Karpas-422 (cell line): ENCODE measurements around the gene FMNL2. TPM values are rescaled to one million over a fixed set of nuclear protein-coding genes. Genes with fewer than 3 reads are reported as not detected.

Experiments used
- DNase-seq: peaks from one replicate; pipeline ENCODE4 v3.0.0-alpha.2; 2015
- H2AFZ ChIP-seq: fragments of 200-600 bp; sonication (generic); 2 replicates; pipeline ENCODE4 v1.6.1; 2014; ENCODE audit warnings: antibody characterized with exemption, low read length, mixed read lengths
- H3K27ac ChIP-seq: fragments of 200-600 bp; sonication (generic); 2 replicates; pipeline ENCODE4 v1.5.1; 2014; ENCODE audit warnings: mild to moderate bottlenecking, low read length, moderate library complexity
- H3K27me3 ChIP-seq: fragments of 200-600 bp; sonication (generic); 2 replicates; pipeline ENCODE4 v1.6.1; 2014; ENCODE audit warnings: low read length, mixed read lengths
- H3K36me3 ChIP-seq: fragments of 200-600 bp; sonication (generic); 2 replicates; pipeline ENCODE4 v1.6.1; 2014; ENCODE audit warnings: low read length, mixed read lengths; ENCODE audit not compliant: insufficient read depth
- H3K4me1 ChIP-seq: fragments of 200-600 bp; sonication (generic); 2 replicates; pipeline ENCODE4 v1.6.1; 2014; ENCODE audit warnings: mild to moderate bottlenecking, low read length, mixed read lengths
- H3K4me2 ChIP-seq: fragments of 200-600 bp; sonication (generic); 2 replicates; pipeline ENCODE4 v1.6.1; 2014; ENCODE audit warnings: low read length, low read depth, mild to moderate bottlenecking; ENCODE audit not compliant: poor library complexity, severe bottlenecking
- H3K4me3 ChIP-seq: fragments of 200-600 bp; sonication (generic); 2 replicates; pipeline ENCODE4 v1.5.1; 2014; ENCODE audit warnings: mild to moderate bottlenecking, antibody characterized with exemption, low read length, mixed read lengths
- H3K79me2 ChIP-seq: fragments of 200-600 bp; sonication (generic); 2 replicates; pipeline ENCODE4 v1.6.1; 2014; ENCODE audit warnings: mild to moderate bottlenecking, low read length, mixed read lengths
- H3K9ac ChIP-seq: fragments of 200-600 bp; sonication (generic); 2 replicates; pipeline ENCODE4 v1.6.0; 2014; ENCODE audit warnings: low read length
- H3K9me2 ChIP-seq: fragments of 200-600 bp; sonication (generic), shearing (Covaris generic); replicated peaks from 2 replicates; pipeline ENCODE4 v1.6.0; 2014; ENCODE audit warnings: mild to moderate bottlenecking, low read length, moderate library complexity; ENCODE audit not compliant: insufficient read depth
- H3K9me3 ChIP-seq: fragments of 300-700, 200-600 bp; sonication (generic); 2 replicates; pipeline ENCODE4 v1.6.1; 2014; ENCODE audit warnings: low read length, mixed read lengths
- H4K20me1 ChIP-seq: fragments of 200-600 bp; sonication (generic); 2 replicates; pipeline ENCODE4 v1.6.1; 2014; ENCODE audit warnings: mild to moderate bottlenecking, antibody characterized with exemption, low read length, low read depth; ENCODE audit not compliant: insufficient read depth
- total RNA-seq: library from RNA; depleted of rRNA; stranded (reverse); fragments of >200 nt; shearing (Covaris generic); gene quantifications from 2 replicates; pipeline ENCODE4 v1.2.3, GENCODE V29; 2014; ENCODE audit warnings: low replicate concordance

Gene FMNL2
- total RNA-seq, 1 experiment from 2014 or later = 3.2 TPM

GRCh38 chr2:152430876-152431275 lies 95.9 kb downstream of the FMNL2 start:
- no peaks in the 10 kb centered on the region for H4K20me1 ChIP-seq
- H3K79me2 ChIP-seq = no peaks in the 10 kb centered on the region
- H2AFZ ChIP-seq = no peak overlapping the region
- no peak overlapping the region for H3K4me3 ChIP-seq
- no peaks in the 10 kb centered on the region for H3K36me3 ChIP-seq
- H3K4me2 ChIP-seq = no peak overlapping the region
- no peak overlapping the region for H3K27ac ChIP-seq
- peak; percentile 30 for DNase-seq
- no peak overlapping the region for H3K9ac ChIP-seq
- H3K9me2 ChIP-seq = no peaks in the 10 kb centered on the region
- no peaks in the 10 kb centered on the region for H3K9me3 ChIP-seq
- H3K4me1 ChIP-seq = no peaks in the 10 kb centered on the region
- H3K27me3 ChIP-seq = no peaks in the 10 kb centered on the region

DNA sequence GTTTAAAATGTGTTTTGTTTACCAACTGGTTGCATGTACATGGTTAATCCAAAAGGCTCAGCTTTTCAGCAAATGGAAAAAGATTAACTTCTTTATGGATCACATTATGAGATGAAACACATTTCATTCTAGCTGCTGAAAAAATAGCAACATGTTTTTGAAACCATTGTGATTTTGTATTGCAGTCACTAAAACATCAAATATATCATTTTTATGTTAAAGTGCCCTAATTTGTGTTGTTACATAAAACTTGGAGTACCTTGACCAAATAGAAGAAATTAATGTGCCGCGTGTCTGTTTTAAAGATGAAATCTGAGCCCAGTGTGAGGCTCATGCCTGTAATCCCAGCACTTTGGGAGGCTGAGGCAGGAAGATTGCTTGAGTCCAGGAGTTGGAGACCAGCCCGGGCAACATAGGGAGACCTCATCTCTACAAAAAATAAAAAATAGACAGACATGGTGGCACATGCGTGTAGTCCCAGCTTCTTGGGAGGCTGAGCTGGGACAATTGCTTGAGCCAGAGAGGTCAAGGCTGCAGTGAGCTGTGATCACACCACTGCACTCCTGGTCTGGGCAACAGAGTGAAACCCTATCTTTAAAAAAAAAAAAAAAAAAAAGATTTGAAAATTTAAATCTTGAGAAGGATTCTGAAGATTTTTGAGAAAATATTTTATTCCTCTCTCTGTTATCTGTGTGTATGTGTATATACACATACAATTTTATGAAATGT lies 96.6 kb downstream of the FMNL2 start:
- Histone ChIP-seq H3K79me2 (no peaks in the 10 kb centered on the region), H3K4me1 (no peaks in the 10 kb centered on the region), H3K9me3 (no peaks in the 10 kb centered on the region), H3K36me3 (no peaks in the 10 kb centered on the region), H3K27me3 (no peaks in the 10 kb centered on the region), H3K4me2 (no peak overlapping the region), H3K4me3 (no peak overlapping the region), H3K27ac (no peak overlapping the region), H3K9me2 (no peaks in the 10 kb centered on the region), H2AFZ (no peak overlapping the region), H3K9ac (no peak overlapping the region), H4K20me1 (no peaks in the 10 kb centered on the region)
- peak; percentile 21 for DNase-seq

GRCh38 chr2:152432206-152432653 lies 97.3 kb downstream of the FMNL2 start:
- Histone ChIP-seq H4K20me1 (no peaks in the 10 kb centered on the region), H3K9ac (no peak overlapping the region), H3K9me3 (no peaks in the 10 kb centered on the region), H2AFZ (no peak overlapping the region), H3K79me2 (no peaks in the 10 kb centered on the region), H3K4me3 (no peak overlapping the region), H3K36me3 (no peaks in the 10 kb centered on the region), H3K4me2 (no peak overlapping the region), H3K27ac (no peak overlapping the region), H3K9me2 (no peaks in the 10 kb centered on the region), H3K4me1 (no peaks in the 10 kb centered on the region), H3K27me3 (no peaks in the 10 kb centered on the region)
- DNase-seq = peak; percentile 27

DNA sequence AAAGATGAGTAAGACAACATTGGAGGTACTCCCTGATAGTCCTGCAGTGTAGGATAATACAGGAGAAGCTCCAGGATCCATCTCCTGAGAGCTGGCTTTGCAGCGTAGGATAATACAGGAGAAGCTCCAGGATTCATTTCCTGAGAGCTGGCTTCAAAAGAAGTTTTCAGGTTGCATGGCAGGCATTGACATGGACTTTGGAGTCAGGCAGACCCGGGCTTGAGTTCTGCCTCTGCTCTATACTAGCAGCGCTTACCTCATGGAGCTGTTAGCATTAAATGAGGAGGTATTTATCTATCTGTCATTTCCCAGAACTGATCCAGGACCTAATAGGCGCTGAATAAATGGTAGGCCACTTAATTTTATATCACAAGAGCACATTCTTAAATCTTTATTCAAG lies 97.8 kb downstream of the FMNL2 start:
- Histone ChIP-seq H3K9me2 (no peaks in the 10 kb centered on the region), H3K27ac (no peak overlapping the region), H3K4me3 (no peak overlapping the region), H3K4me1 (no peaks in the 10 kb centered on the region), H3K36me3 (no peaks in the 10 kb centered on the region), H3K4me2 (no peak overlapping the region), H2AFZ (no peak overlapping the region), H4K20me1 (no peaks in the 10 kb centered on the region), H3K27me3 (no peaks in the 10 kb centered on the region), H3K9ac (no peak overlapping the region), H3K9me3 (no peaks in the 10 kb centered on the region), H3K79me2 (no peaks in the 10 kb centered on the region)
- no peak for DNase-seq

GRCh38 chr2:152433289-152433688 lies 98.3 kb downstream of the FMNL2 start:
- Histone ChIP-seq H4K20me1 (no peaks in the 10 kb centered on the region), H3K4me3 (no peak overlapping the region), H3K36me3 (no peaks in the 10 kb centered on the region), H2AFZ (no peak overlapping the region), H3K79me2 (no peaks in the 10 kb centered on the region), H3K4me2 (no peak overlapping the region), H3K9me3 (no peaks in the 10 kb centered on the region), H3K4me1 (no peaks in the 10 kb centered on the region), H3K9me2 (no peaks in the 10 kb centered on the region), H3K27me3 (no peaks in the 10 kb centered on the region), H3K27ac (no peak overlapping the region), H3K9ac (no peak overlapping the region)
- no peak for DNase-seq

DNA sequence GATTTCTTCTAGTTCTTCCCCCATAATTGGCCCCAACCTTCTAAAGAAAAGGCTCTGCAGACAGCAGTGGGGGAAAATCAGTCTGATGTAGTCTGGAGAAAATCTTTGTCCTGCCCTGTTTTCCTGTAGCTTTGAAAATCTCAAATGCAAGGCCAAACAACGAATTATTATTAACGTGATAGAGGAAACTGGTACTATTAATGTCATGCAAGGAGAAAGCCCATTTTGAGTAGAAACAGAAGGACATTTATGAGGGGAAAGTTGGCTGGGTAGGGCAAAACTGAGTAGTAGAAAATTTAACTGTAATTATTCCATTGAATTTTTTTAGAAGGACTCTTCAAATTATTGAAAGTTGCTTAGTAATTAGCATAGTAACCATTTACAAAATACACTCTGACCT lies 98.8 kb downstream of the FMNL2 start:
- H3K27ac ChIP-seq = no peak overlapping the region
- H3K4me1 ChIP-seq = no peaks in the 10 kb centered on the region
- H2AFZ ChIP-seq = no peak overlapping the region
- no peaks in the 10 kb centered on the region for H3K79me2 ChIP-seq
- H3K4me3 ChIP-seq = no peak overlapping the region
- no peaks in the 10 kb centered on the region for H4K20me1 ChIP-seq
- H3K4me2 ChIP-seq = no peak overlapping the region
- H3K36me3 ChIP-seq = no peaks in the 10 kb centered on the region
- H3K9me3 ChIP-seq = no peaks in the 10 kb centered on the region
- DNase-seq = no peak
- no peak overlapping the region for H3K9ac ChIP-seq
- H3K9me2 ChIP-seq = no peaks in the 10 kb centered on the region
- no peaks in the 10 kb centered on the region for H3K27me3 ChIP-seq

DNA sequence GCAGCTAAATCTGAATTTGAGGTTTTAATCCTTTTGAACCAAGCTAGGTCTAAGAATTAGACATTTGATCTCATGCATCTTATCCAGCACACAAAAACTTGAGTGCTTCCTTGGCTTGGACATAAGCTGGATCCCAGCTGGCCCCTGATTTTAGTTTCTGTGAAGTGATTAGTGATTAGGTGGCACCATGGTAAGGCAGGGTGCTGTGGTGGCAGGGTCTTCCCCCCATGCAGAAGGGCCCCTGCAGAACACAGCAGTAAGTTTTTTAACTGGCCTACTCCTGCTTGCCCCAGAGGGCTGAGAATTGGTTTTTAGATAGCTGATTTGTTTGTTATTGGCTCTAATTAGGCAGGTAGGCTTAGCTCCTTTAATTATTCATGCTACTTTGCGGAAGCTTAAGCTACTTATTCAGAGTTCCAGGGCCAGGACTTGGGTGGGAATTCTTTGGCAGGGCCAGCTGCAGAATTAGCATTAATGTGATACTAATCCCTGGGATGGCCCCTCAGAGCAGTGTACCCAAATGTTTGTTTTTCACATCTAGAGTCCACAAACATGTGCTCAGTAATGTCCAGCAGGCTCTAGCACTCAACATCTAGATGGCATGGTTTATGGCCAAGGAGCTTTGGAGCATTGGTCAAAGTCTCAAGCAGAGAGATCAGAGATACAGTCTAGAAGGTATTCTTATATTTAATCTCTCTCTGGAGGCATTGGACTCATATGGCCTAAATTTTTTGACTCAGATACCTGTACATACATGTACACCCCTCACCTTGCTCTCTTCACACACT lies 99.6 kb downstream of the FMNL2 start:
- Histone ChIP-seq H3K4me2 (no peak overlapping the region), H3K27me3 (no peaks in the 10 kb centered on the region), H3K4me1 (no peaks in the 10 kb centered on the region), H3K9me2 (no peaks in the 10 kb centered on the region), H3K9ac (no peak overlapping the region), H2AFZ (no peak overlapping the region), H3K27ac (no peak overlapping the region), H3K9me3 (no peaks in the 10 kb centered on the region), H4K20me1 (no peaks in the 10 kb centered on the region), H3K79me2 (no peaks in the 10 kb centered on the region), H3K36me3 (no peaks in the 10 kb centered on the region), H3K4me3 (no peak overlapping the region)
- peak; percentile 6 for DNase-seq

- no peaks in the 10 kb centered on the region for H4K20me1 ChIP-seq
- DNase-seq = no peak
- no peak overlapping the region for H3K27ac ChIP-seq
- H3K4me1 ChIP-seq = no peaks in the 10 kb centered on the region
- H3K79me2 ChIP-seq = no peaks in the 10 kb centered on the region
- no peaks in the 10 kb centered on the region for H3K9me2 ChIP-seq
- no peak overlapping the region for H3K4me3 ChIP-seq
- no peaks in the 10 kb centered on the region for H3K36me3 ChIP-seq
- H2AFZ ChIP-seq = no peak overlapping the region
- no peak overlapping the region for H3K4me2 ChIP-seq
- H3K9ac ChIP-seq = no peak overlapping the region
- H3K9me3 ChIP-seq = no peaks in the 10 kb centered on the region
- H3K27me3 ChIP-seq = no peaks in the 10 kb centered on the region
Observed at GRCh38 chr2:152436148-152436547, 101.2 kb downstream of the FMNL2 start.
